Posterior cingulate gyrus (tissue), 11 donors: ENCODE results near the gene LHX3.
"Not testable (repeated sequence)": the region's sequence is repeated elsewhere in the genome, so short reads cannot be mapped to it uniquely, and the experiment has no call there.

Source experiments
- DNase-seq, 10 donors: peaks; one replicate each; pipeline versions ENCODE4 v3.0.0 to v3.0.0-alpha.2; 2020 to 2021; ENCODE audit warnings: mixed read lengths in 3 of 10
- intact Hi-C: fragments of 100-400 bp; cut with DNase I; formaldehyde crosslinking; loops from one replicate; pipeline ENCODE4 v1.15.1; 2023

LHX3 gene

DNA sequence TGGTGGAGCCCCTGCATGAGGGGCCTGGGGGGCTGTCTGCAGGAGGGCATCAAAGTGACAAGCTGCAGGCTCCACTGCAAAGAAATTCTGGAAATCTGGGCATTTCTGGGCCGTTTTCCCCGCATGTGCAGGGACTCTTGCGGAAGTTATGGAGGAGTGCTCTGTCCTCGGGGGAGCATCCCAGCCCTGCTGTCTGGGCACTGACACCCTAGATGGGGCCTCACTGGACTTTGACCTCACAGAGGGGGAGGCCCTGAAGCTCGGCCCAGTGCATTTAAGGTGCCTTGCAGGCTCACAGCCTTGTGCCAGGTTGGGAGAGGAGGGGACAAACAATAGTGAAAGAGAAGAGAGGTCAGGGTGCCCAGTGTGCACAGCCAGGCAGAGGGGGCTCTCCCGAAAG, 35.4 kb downstream of the LHX3 start:
- intact Hi-C loops = no loop called here
- DNase-seq = no peak

DNA sequence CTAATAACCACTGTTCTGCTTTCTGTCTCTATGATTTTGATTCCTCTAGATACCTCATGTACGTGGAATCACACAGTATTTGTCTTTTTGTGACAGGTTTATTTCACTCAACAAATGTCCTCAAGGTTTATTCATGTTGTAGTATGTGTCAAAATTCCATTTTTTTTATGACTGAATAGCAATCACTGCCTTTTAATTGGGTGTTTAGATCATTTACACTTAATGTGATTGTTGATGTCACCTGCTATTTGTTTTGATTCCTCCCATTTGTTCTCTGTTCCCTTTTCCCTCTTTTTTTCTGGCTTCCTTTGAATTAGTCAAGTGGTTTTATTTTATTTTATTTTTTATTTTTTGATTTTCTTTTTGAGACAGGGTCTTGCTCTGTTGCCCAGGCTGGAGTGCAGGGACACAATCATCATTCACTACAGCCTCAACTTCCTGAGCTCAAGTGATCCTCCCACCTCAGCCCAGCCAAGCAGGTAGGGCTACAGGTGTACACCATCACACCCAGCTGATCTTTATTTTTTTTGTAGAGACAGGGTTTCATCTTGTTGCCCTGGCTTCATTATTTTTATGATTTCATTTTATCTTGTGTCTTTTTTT, 41.6 kb downstream of the LHX3 start:
- intact Hi-C loops = no loop called here

DNA sequence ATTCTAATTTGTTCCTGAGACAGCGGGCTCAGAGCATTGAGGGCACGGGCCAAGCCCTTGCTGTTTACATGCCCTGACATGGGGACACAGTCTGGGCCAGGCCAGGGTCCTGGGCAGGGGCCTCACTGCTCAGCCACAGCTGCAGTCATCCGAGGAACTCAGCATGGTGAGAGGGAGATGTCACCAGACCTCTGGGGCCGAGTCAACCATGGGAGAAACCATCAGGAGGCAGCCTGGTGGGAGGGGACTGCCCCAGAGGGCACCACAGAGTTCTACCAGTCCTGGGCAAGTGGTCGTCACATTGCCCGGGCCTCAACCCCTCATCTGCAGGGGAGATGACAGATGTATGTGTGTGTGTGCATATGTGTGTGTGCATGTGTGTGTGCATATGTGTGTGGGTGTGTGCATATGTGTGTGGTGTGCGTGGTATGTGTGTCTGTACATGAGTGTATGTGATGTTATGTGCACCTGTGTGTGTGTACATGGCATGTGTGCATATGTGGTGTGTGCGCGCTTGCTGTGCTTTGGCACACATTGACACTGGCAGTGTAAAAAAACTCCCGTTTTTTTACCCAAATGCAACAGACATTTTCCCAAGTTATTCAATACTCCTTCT, 43.8 kb downstream of the LHX3 start:
- intact Hi-C loops = no loop called here
- DNase-seq = peak in 2 of 10 donors; percentile 52 to 54

More for the DNA sequence above, 41.6 kb downstream of the LHX3 start:
- DNase-seq = no peak

DNA sequence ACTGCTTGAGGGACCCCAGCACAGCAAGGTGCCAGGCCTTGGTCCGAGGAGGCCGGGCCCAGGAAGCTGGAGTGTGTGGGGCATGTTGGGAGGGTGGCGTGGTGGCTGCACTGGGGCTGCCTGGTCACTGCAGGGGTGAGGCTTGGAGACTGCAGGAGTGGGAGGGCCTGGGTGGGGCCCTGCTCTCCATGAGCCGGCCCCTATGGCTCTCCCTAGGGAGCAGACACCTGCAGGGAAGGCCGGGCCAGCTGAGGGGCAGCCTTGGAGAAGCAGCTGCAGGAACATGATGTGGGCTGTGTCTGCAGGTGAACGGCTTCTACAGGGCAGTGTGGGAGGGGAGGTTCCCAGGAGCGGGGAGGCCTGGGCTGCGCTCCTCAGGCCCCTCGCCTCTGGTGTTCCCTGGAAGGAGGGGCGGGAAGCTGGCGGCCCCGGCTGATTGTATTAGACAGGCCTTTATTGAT, 44.5 kb downstream of the LHX3 start:
- peak in 2 of 10 donors; percentile 50 to 77 for DNase-seq
- intact Hi-C loops = no loop called here

DNA sequence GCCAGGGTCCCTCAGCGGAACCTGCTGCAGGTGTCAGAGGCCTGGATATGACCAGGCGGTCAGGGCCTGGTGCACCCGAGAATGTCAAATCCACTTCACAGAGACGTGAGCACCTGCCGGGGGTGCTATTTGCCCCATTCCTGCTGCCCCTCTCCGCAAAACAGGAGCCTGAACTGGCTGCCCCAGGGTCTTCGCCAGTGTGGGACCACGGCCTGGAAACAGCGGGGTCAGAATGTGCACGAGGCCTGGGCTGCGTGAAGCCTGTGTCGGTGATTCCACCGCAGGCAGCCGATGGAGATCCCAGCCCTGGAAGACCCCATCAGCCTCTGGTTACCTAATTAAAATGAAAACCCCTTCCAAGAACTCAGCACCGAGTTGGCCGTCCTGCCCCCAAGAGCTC, 45.1 kb downstream of the LHX3 start:
- peak in 2 of 10 donors; percentile 50 to 67 for DNase-seq
- intact Hi-C loops = no loop called here

DNA sequence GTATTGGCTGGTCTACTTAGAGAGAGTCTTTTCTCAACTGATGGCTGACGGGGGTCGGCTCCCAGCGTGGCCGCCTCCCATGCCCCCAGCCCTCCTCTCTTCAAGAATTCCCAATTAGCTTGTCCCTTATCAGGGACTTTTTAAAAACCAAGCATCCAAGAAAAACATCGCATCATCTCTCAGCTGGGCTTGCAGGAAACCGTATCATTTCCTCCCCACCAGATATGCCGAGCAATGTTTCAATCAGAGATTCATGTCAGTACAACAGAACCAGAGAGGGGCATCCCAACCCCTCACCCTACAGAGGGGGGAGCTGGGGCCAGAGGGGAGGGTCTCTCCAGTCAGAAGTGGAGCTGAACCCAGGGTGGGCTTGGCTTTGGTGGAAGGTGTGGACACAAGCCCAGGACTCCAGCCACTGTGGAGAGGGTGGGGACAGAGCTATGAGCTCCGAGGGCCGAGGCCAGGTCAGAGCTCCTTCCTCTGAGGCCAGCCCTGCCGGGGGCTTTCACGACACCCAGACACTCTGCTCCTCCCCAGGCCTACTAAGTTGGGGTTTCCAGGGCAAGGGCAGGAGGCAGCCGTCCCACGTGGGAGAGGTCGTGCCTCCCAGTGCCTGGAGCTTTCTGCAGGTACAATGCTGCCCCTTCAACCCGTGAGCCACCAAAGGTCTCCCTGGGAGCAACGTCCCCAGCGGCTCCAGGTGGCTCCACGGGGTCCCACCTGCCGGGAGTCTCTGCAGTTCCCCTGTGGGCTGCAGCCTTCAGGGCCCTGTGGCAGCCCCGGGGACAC, 47.3 kb downstream of the LHX3 start:
- intact Hi-C loops = no loop called here
- DNase-seq = peak in 2 of 10 donors; percentile 46 to 57

DNA sequence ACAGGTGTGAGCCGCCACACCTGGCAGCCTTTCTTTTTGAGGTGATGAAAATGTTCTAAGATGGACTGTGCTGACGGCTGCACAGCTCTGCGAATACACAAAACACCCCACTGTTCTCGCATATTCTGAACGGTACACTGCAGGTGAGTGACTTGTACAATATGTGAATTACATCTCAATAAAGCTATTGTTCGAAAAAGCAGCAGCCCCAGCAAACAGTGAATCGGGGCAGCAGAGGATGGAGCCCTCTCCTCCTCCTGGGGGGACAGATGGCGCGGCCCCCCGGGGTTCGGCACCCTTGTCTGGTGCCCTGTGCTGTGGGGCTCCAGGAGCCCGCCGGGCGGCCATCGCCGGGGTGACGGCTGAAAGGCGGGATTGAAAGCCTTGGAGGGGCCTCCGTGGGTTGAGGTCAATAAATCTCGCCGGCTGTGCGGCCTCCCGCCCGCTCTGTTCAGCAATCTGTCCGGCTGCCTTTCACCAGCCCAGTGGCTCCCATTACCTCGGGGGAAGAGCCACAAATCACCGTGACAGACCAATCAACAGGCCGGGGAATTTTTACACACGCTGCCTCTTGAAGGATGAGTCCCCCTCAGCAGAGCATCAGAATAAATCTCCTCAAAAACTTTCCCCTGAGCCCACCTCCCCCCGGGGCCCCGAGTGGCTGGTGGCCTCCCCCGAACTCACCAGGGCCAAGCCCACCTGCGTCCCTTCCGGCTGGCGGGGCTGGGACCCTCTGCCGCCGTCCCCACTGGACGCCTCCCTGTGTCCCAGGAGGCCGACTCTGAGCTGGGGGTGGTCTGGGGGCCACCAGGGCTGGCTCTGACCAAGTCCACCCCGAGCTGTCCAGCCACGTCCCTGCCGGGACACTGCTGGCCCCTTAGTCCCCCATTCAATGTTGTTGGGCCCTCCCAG, 48.5 kb downstream of the LHX3 start:
- DNase-seq = peak in 2 of 10 donors; percentile 43 to 80
- intact Hi-C loops = no loop called here

DNA sequence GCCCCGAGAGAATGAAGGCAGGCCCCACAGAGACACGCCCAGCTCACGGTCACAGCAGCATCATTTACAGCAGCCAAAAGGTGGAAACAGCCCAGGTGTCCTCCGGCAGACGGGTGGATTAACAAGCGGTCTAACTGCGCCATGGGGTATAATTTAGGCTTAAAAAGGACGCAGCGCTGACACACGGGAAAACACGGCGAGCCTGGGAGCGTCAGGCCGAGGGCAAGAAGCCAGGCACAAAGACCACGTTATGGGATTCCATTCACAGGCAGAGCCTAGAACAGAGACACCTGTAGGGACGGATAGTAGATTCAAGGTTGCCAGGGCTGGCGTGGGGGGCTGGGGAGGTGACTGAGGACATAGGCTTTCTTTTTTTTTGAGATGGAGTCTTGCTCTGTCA, 49.4 kb downstream of the LHX3 start:
- intact Hi-C loops = no loop called here
- peak in 1 of 10 donors; percentile 51 for DNase-seq

DNA sequence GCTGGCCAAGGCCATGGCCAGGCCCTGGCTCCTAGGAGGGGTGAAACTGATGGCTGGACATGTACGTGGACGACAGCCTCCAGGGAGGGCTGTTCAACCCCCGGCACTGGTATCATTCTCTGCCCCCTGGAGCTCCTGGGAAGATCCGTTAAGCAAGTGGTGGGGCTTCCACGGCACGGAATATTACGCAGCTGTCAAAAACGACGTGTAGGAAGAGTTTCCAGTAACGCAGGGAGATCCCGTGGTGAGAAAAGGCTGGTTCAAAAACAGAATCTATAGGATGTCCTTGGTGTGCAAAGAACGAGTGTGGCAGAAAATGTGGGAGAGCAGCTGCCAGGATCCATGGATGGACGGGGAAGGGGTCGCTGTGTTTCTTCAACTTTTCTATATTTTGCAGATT, 50.0 kb downstream of the LHX3 start:
- peak in 1 of 10 donors; percentile 30 for DNase-seq
- intact Hi-C loops = no loop called here

DNA sequence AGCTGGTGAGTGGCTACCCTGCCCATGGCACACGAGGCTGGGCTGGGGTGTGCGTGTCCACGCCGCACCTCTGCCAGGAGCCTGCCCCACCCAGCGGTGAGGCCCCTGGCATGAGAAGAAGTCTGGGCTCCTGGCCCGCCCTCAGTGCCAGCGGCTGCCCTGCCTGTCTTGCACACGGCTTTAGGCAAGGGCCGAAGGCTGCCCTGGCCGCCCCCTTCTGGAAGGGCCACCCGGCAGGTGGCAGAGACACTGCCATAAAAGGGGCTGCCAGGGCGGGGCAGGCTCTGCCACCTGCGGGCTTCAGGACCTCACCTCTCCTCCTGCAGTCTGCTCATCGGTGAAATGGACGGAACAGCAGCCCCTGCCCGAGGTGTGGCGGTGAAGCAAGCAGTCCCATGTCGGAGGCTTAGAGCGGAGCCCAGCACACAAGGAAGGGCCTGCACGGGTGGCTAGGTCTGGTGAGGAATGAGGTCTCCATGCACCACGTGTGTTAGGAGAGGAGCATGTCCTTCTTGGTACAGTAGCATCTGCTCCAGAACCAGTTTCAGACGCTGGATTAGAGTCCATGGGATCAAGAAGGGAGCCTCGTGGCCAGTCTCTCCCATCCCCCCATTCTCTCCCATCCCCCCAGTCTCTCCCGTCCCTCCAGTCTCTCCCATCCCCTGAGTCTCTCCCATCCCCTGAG, 51.4 kb downstream of the LHX3 start:
- intact Hi-C loops = no loop called here
- peak in 1 of 10 donors; percentile 52 for DNase-seq

DNA sequence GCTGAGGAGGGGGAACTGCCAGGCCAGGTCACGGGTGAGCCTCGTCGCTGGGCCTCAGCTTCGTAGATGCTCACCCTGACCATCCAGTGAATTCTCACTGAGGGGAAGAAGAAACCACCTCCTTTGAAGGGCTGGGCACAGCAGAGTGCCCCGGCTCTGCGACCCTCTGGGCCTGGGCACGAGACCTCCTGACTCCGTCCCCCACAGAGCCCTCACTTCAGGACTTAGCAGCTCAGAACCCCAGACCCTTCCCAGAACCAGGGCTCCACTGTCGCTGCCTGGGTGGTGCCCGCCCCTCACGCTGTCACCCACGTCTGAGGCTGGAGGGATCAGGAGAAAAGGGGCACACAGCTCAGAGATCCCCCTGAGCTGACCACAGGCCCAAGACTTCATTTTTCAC, 52.0 kb downstream of the LHX3 start:
- intact Hi-C loops = no loop called here
- DNase-seq = peak in 2 of 10 donors; percentile 40 to 72

DNA sequence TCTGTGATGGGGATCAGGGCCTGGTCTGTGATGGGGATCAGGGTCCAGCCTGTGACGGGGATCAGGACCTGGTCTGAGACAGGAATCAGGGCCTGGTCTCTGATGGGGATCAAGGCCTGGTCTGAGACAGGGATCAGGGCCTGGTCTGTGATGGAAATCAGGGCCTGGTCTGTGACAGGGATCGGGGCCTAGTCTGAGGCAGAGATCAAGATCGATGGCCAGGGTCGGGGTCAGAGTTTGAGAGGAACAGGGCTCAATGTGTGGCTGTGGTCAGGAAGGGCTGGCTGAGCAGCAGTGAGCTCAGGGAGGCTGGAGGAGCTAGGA, 52.4 kb downstream of the LHX3 start:
- intact Hi-C loops = no loop called here

DNA sequence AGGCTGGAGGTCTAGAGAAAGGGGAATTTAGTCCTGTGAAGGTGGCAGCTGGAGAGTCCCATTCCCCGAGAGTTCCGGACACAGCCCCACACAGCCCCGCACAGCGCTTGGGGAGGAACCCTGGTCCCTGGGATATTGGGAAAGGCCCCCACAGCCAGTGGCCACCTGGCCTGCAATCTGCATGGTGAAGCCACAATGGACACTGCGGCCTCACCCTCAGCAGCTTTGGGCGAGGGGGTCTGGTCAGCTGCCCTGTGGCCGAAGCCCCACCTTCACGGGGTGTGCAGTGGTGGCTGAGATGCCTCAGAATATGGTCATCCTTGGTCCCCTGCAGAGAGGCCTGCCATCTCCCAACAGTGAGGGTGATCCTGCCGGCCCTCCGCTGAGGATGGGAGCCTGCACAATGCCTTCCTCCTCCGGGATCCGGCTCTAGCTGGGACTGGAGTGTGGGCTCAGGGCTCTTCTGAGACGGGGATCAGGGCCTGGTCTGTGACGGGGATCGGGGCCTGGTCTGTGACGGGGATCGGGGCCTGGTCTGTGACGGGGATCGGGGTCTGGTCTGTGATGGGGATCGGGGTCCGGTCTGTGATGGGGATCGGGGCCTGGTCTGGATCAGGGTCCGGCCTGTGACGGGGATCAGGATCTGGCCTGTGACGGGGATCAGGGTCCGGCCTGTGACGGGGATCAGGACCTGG, 52.9 kb downstream of the LHX3 start:
- intact Hi-C loops = no loop called here
- peak in 2 of 10 donors; percentile 63 to 68 for DNase-seq

More for the DNA sequence above, 52.4 kb downstream of the LHX3 start:
- peak in 1 of 10 donors; percentile 70 for DNase-seq

DNA sequence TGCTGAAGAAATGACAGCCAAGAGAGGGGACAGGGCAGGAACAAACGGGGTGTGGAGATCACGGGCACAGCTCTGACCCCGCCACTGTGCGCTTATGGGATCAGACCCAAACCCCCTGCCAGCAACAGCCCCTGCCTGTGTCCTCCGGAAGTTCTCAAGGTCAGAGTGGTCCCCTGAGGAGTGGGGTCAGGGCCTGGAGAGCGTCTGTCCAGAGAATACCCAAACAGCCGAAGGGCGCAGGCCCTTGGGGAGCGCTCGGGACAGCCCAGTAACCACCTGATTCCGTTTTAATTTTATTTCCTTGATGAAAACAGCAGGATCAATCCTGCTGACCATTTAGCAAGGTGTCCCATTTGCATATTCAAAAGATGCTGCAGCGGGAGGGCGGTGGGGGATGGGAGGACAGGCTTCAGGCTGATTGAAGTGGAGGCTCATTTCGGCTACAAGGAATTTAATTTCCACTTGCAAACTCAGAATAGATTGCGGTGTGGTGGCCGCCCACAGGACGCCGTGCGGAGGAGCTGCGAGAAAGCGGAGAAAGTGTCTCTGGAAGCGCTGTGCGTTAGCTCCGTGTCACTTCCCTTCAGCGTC, 53.6 kb downstream of the LHX3 start:
- intact Hi-C loops = no loop called here
- DNase-seq = peak in 2 of 10 donors; percentile 61 to 70

DNA sequence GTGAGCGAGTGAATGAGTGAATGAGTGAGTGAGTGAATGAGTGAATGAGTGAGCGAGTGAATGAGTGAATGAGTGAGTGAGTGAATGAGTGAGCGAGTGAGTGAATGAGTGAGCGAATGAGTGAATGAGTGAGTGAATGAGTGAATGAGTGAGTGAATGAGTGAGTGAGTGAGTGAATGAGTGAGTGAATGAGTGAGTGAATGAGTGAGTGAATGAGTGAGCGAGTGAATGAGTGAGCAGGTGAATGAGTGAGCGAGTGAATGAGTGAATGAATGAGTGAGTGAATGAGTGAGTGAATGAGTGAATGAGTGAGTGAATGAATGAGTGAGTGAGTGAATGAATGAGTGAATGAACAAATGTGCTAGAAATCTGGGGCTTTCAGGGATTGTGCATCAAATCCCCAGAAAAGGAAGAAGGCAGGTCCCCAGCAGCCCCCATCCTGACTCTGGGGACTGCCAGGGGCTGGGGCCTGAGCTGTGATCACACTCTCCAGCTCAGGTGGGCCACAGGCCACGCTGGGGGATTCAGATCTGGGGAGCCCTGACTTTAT, 54.2 kb downstream of the LHX3 start:
- DNase-seq, intact Hi-C loops: not testable (repeated sequence)

DNA sequence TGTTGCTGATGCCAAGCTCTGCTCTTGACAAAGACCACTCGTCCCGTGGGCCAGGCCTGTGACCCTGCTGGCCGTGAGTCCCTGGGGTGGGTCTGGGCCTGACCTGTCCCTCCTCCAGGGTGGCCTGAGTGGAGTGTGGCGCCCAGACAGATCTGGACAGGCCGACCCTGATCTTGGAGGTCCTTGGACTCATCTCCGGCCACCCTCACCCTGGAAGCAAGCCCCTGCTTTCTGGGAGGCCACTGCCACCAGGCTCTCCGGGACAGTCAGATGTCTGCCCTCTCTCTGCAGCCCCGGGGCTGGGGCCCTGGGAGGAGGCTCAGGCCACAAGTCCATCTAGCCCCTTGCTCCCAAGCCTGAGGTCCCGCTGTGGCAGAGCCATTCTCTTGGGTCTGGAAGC, 55.1 kb downstream of the LHX3 start:
- intact Hi-C loops = no loop called here
- DNase-seq = peak in 3 of 10 donors; percentile 62 to 79 (median 67)

DNA sequence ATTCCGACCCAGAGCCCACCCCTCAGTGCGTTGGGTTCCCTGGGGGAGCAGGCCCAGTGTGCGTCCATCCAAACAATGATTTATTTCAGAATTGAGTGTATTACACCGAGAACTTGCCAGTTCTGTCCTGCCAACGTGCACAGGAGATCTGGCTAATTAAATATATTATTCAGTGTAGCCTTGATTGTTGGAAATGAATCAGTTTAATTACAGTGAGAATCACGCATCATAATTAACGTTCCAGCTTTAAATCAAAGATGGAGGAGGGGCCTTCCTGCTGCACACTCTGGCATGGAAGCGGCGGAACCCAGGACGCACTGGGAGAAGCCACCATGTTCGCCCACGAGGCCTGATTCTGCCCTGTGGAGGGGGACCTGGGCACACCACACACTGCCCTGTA, 55.6 kb downstream of the LHX3 start:
- intact Hi-C loops = no loop called here
- DNase-seq = peak in 1 of 10 donors; percentile 54

DNA sequence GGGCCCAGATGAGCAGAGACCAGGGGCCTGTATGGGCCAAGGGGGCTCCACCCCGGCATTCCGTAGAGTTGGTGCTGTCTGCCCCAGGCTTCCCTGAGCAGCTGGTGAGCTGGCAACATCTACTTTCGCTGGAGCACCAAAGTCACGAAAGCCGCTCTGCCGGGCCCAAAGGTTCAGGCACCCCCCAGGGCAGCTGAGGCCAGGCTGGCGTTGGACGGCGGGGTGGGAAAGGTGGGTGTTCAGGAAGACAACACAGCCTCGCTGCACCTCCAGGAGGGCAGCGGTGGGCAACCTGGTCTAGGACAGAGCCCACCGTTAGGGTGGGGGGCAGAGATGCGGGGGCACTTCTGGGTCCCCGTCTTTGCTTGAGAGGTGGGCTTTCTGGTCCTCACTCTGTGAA, 56.2 kb downstream of the LHX3 start:
- peak in 1 of 10 donors; percentile 67 for DNase-seq
- intact Hi-C loops = no loop called here
